Loucy (cell line): ENCODE data around the gene AGAP3.

Experiments
- CTCF ChIP-seq: fragments of 200-600 bp; sonication (generic); conservative IDR thresholded peaks from 2 replicates; pipeline ENCODE4 v1.5.1; 2014; ENCODE audit warnings: mild to moderate bottlenecking, antibody characterized with exemption, low read length
- EZH2phosphoT487 ChIP-seq: fragments of 200-600 bp; IDR thresholded peaks from 2 replicates; pipeline ENCODE4 v1.6.1; 2018; ENCODE audit warnings: antibody characterized with exemption, mild to moderate bottlenecking, moderate library complexity, borderline replicate concordance

DNA sequence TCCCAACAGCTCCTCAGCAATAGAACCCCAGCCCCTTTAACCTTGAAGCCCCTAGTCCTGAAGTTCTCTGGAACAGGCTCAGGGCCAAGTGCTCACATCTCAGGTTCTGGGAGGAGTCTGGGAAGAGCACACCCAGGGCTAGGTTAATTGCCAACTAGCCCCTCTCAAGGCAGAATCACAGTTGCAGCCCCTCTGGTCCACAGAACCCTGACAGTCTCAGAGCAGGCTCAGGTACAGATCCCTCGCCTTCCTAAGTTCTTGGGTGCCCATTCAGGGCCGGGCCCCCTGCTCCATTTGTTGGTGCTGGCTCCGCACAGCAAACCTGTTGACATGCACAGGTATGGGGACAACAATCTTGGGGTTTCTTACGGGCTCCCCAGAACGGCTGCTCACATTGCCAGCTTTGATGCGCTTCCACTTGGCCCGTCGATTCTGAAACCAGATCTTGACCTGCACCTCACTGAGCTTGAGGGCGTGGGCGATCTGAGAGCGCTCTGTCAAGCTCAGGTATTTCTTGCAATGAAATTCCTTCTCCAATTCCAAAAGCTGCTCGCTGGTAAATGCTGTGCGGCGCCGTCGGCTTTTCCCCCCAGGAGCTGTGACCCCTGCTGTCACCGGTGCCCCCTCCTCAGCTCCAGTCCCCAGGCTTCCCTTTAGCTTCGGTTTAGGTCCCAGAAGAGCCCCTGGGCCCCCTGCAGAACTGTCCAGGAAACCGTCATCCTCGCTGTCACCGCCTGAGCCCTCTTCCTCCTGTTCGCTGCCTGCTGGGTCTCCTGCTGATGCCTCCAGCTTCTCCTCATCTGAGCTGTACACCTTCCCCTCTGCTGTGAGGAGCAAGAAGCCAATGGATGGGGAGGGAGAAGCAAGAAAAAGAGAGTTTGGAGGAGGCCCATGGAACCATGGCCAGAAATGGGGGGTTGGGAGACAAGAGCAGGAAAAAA lies 62.3 kb downstream of the AGAP3 start:
- no peak for TF ChIP-seq CTCF
- no peak for TF ChIP-seq EZH2phosphoT487
